SH-SY5Y (cell line): ENCODE results near the gene MEAK7.

Experiments used
- GATA2 ChIP-seq: IDR thresholded peaks from 2 replicates; pipeline ENCODE4 v1.6.1; 2011; ENCODE audit warnings: mild to moderate bottlenecking, low read depth, low read length
- GATA3 ChIP-seq: IDR thresholded peaks from 2 replicates; pipeline ENCODE4 v1.6.1; 2011; ENCODE audit warnings: low read depth, mild to moderate bottlenecking, low read length, moderate library complexity

Gene MEAK7

GRCh38 chr16:84461413-84462295, 42.8 kb downstream of the MEAK7 start:
- TF ChIP-seq GATA3 (no peak), GATA2 (no peak)

GRCh38 chr16:84461029-84461412, 43.4 kb downstream of the MEAK7 start:
- TF ChIP-seq GATA2 (no peak), GATA3 (no peak)

GRCh38 chr16:84460406-84461028, 43.9 kb downstream of the MEAK7 start:
- no peak for TF ChIP-seq GATA3
- no peak for TF ChIP-seq GATA2

- TF ChIP-seq GATA2 (no peak), GATA3 (no peak)
These were observed 44.5 kb downstream of the MEAK7 start for GRCh38 chr16:84459941-84460405.

- no peak for TF ChIP-seq GATA2
- no peak for TF ChIP-seq GATA3
These were observed 44.9 kb downstream of the MEAK7 start for GRCh38 chr16:84459533-84459894.

GRCh38 chr16:84458606-84459532, 45.6 kb downstream of the MEAK7 start:
- TF ChIP-seq GATA2 = no peak
- TF ChIP-seq GATA3 = no peak

GRCh38 chr16:84455031-84455430, 49.4 kb downstream of the MEAK7 start:
- TF ChIP-seq GATA3 (no peak), GATA2 (no peak)
